Esophagus muscularis mucosa (tissue), 4 donors: ENCODE measurements around the gene PPIF. TPM values are rescaled to one million over a fixed set of nuclear protein-coding genes. Genes with fewer than 3 reads are reported as not detected.

Source experiments
- DNase-seq: peaks from one replicate; pipeline ENCODE4 v3.0.0-alpha.2; 2017; ENCODE audit errors: extremely low spot score
- H3K27ac ChIP-seq, 4 donors: fragments of 200-600 bp; sonication (generic); replicated peaks in 1 of 4; 1 replicate in 3 of 4; 2 replicates in 1 of 4; pipeline ENCODE4 v1.5.1; 2016 to 2019; ENCODE audit warnings: mild to moderate bottlenecking in 1 of 4
- H3K27me3 ChIP-seq, 4 donors: fragments of 200-600 bp; sonication (generic); one replicate each; pipeline versions ENCODE4 v1.5.1 to v1.6.0; 2016 to 2019
- H3K36me3 ChIP-seq, 4 donors: fragments of 200-600 bp; sonication (generic); one replicate each; pipeline ENCODE4 v1.5.1; 2016 to 2019
- H3K4me1 ChIP-seq, 4 donors: fragments of 200-600 bp; sonication (generic); one replicate each; pipeline ENCODE4 v1.5.1; 2016 to 2019
- H3K4me3 ChIP-seq, 4 donors: fragments of 200-600 bp; sonication (generic); 1 replicate in 2 of 4; 2 replicates in 2 of 4; pipeline ENCODE4 v1.5.1; 2016 to 2019; ENCODE audit warnings: mild to moderate bottlenecking in 4 of 4, moderate library complexity in 1 of 4
- H3K9me3 ChIP-seq, 4 donors: fragments of 200-600 bp; sonication (generic); 1 replicate in 3 of 4; 2 replicates in 1 of 4; pipeline ENCODE4 v1.5.1; 2016 to 2019
- CTCF ChIP-seq, 3 experiments: fragments of 200-600 bp in 2 of 3; fragments of 450-650 bp in 1 of 3; sonication (generic) in 2 of 3; IDR thresholded peaks; one replicate each; pipeline ENCODE4 v1.5.1; 2017 to 2019; ENCODE audit warnings: antibody characterized with exemption in 3 of 3, mild to moderate bottlenecking in 2 of 3, moderate library complexity in 1 of 3
- EP300 ChIP-seq: sonication (generic); formaldehyde crosslinking; IDR thresholded peaks from one replicate; pipeline ENCODE4 v1.6.1; 2017; ENCODE audit warnings: antibody characterized with exemption
- POLR2A ChIP-seq: fragments of 450-650 bp; IDR thresholded peaks from one replicate; pipeline ENCODE4 v1.6.1; 2017; ENCODE audit warnings: antibody characterized with exemption, moderate library complexity, mild to moderate bottlenecking, low read depth
- POLR2AphosphoS5 ChIP-seq, 2 donors: sonication (generic); formaldehyde crosslinking; IDR thresholded peaks; one replicate each; pipeline ENCODE4 v1.6.1; 2017; ENCODE audit warnings: antibody characterized with exemption in 2 of 2
- WGBS: methylation state at CpG from one replicate; pipeline ENCODE4 v1.1.5; 2018; 5-methylcytosine and 5-hydroxymethylcytosine counted together
- intact Hi-C: fragments of 100-400 bp; cut with DNase I; formaldehyde crosslinking; loops from one replicate; pipeline ENCODE4 v1.15.1; 2023
- total RNA-seq, 4 donors: library from RNA; depleted of rRNA; stranded (reverse); fragments of >200 nt; gene quantifications; one replicate each; pipeline versions ENCODE4 v1.1.0 to v1.2.1, GENCODE V29; 2016

Gene PPIF
- total RNA-seq, 4 donors from 2014 or later, result 19.5 to 42.2 (median 24.4) TPM

GRCh38 chr10:79356104-79356503, 8.8 kb downstream of the PPIF start:
- no peak for TF ChIP-seq CTCF (IDR thresholded peaks at IDR 0.05)
- TF ChIP-seq POLR2A, result no peak
- no peak for TF ChIP-seq EP300
- TF ChIP-seq POLR2AphosphoS5 (IDR thresholded peaks at IDR 0.05), result no peak
- H3K4me1 ChIP-seq, result no peaks in the 10 kb centered on the region
- H3K27me3 ChIP-seq, result no peaks in the 10 kb centered on the region
- 87% methylated on average over 5 of the region's 5 CpGs for WGBS
- no peak for DNase-seq
- H3K9me3 ChIP-seq, result no peaks in the 10 kb centered on the region
- no peak overlapping the region for H3K4me3 ChIP-seq
- peaks cover 35 to 59% (median 47%) of the 10 kb centered on the region in 4 donors for H3K36me3 ChIP-seq
- no peak overlapping the region for H3K27ac ChIP-seq
- intact Hi-C loops, result no loop called here

- H3K4me3 ChIP-seq, result no peak overlapping the region
- TF ChIP-seq POLR2A (no peak), CTCF (IDR thresholded peaks at IDR 0.05) (no peak), EP300 (no peak), POLR2AphosphoS5 (IDR thresholded peaks at IDR 0.05) (no peak)
- H3K4me1 ChIP-seq, result no peaks in the 10 kb centered on the region
- no peak for DNase-seq
- 95% methylated on average over 9 of the region's 9 CpGs for WGBS
- no peak overlapping the region for H3K27ac ChIP-seq
- peaks cover 25 to 48% (median 36%) of the 10 kb centered on the region in 4 donors for H3K36me3 ChIP-seq
- H3K9me3 ChIP-seq, result no peaks in the 10 kb centered on the region
- H3K27me3 ChIP-seq, result no peaks in the 10 kb centered on the region
- intact Hi-C loops, result no loop called here
Measured at GRCh38 chr10:79357180-79357579, 9.9 kb downstream of the PPIF start.

GRCh38 chr10:79358811-79359210, 11.5 kb downstream of the PPIF start:
- intact Hi-C loops, result no loop called here
- Histone ChIP-seq H3K4me1 (no peaks in the 10 kb centered on the region), H3K27ac (no peak overlapping the region), H3K27me3 (no peaks in the 10 kb centered on the region), H3K36me3 (peaks cover 10 to 32% (median 20%) of the 10 kb centered on the region in 4 donors), H3K4me3 (no peak overlapping the region), H3K9me3 (no peaks in the 10 kb centered on the region)
- TF ChIP-seq EP300, result no peak
- TF ChIP-seq POLR2A, result no peak
- no peak for TF ChIP-seq CTCF (IDR thresholded peaks at IDR 0.05)
- TF ChIP-seq POLR2AphosphoS5 (IDR thresholded peaks at IDR 0.05), result no peak
- no peak for DNase-seq
- 81% methylated on average over 5 of the region's 5 CpGs for WGBS

- peaks cover 0 to 20% (median 9%) of the 10 kb centered on the region in 4 donors for H3K36me3 ChIP-seq
- no peak overlapping the region for H3K27ac ChIP-seq
- intact Hi-C loops, result no loop called here
- TF ChIP-seq POLR2AphosphoS5 (IDR thresholded peaks at IDR 0.05), result no peak
- no peak for TF ChIP-seq CTCF (IDR thresholded peaks at IDR 0.05)
- no peak for TF ChIP-seq EP300
- TF ChIP-seq POLR2A, result no peak
- no peaks in the 10 kb centered on the region for H3K27me3 ChIP-seq
- WGBS, result 94% methylated on average over 6 of the region's 6 CpGs
- H3K4me1 ChIP-seq, result no peaks in the 10 kb centered on the region
- no peak overlapping the region for H3K4me3 ChIP-seq
- DNase-seq, result no peak
- peaks cover 0 to 4% (median 0%) of the 10 kb centered on the region in 4 donors for H3K9me3 ChIP-seq
Measured at GRCh38 chr10:79359816-79360498, 12.7 kb downstream of the PPIF start.
